ENCODE data around the gene ATP13A2.

DNA sequence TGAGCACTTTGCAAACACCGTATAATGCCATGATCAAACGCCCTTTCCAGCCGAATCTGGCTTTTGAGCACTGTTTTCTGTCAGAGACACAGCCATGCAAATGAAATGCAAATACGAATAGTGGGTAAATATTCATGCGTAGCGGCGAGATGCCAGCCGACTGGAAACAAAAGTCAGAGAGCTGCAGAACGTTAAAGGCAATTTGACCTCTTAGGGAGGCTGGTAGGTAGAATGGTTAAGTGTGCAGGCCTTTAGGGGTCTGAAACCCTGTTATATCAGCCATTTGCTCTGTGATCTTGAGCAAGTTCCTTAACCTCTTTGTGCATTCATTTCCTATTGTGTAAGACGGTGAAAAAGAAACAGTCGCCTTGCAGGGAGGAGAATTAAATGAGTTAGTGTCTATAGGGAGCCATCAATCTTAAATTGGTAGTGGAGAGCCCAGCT is 48.6 kb upstream of the ATP13A2 start:
- TF ChIP-seq, protein P1, sequence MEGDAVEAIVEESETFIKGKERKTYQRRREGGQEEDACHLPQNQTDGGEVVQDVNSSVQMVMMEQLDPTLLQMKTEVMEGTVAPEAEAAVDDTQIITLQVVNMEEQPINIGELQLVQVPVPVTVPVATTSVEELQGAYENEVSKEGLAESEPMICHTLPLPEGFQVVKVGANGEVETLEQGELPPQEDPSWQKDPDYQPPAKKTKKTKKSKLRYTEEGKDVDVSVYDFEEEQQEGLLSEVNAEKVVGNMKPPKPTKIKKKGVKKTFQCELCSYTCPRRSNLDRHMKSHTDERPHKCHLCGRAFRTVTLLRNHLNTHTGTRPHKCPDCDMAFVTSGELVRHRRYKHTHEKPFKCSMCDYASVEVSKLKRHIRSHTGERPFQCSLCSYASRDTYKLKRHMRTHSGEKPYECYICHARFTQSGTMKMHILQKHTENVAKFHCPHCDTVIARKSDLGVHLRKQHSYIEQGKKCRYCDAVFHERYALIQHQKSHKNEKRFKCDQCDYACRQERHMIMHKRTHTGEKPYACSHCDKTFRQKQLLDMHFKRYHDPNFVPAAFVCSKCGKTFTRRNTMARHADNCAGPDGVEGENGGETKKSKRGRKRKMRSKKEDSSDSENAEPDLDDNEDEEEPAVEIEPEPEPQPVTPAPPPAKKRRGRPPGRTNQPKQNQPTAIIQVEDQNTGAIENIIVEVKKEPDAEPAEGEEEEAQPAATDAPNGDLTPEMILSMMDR (IDR thresholded peaks at IDR 0.05 in 8 of 11, conservative IDR thresholded peaks at IDR 0.05 in 3 of 11), result no peak
- no peak for TF ChIP-seq POLR2A (IDR thresholded peaks at IDR 0.05)
- TF ChIP-seq POLR2AphosphoS5 (IDR thresholded peaks at IDR 0.05), result no peak

Data from spleen (tissue), 7 donors.